AG10803 (cell line): Measurements from ENCODE around the gene IRAG1.

ENCODE experiments used
- DNase-seq: peaks from one replicate; pipeline ENCODE4 v3.0.0; 2010; ENCODE audit warnings: low read depth
- H3K4me3 ChIP-seq: 2 replicates; pipeline ENCODE4 v1.5.1; 2011; ENCODE audit warnings: mild to moderate bottlenecking, low read length, control low read depth
- CTCF ChIP-seq: conservative IDR thresholded peaks from 2 replicates; pipeline ENCODE4 v1.5.1; 2011; ENCODE audit warnings: mild to moderate bottlenecking, low read length, control low read depth, inconsistent platforms

IRAG1 gene

GRCh38 chr11:10651656-10652361 lies 41.7 kb downstream of the IRAG1 start:
- TF ChIP-seq CTCF = no peak
- DNase-seq = no peak
- no peak overlapping the region for H3K4me3 ChIP-seq

GRCh38 chr11:10650630-10651029 lies 42.9 kb downstream of the IRAG1 start:
- no peak for DNase-seq
- no peak overlapping the region for H3K4me3 ChIP-seq
- TF ChIP-seq CTCF = no peak

- DNase-seq = no peak
- no peak for TF ChIP-seq CTCF
- H3K4me3 ChIP-seq = no peak overlapping the region
Observed at GRCh38 chr11:10650166-10650565, 43.4 kb downstream of the IRAG1 start.

- no peak for TF ChIP-seq CTCF
- no peak for DNase-seq
Observed at GRCh38 chr11:10648871-10649270, 44.7 kb downstream of the IRAG1 start.

GRCh38 chr11:10646681-10647355 lies 46.7 kb downstream of the IRAG1 start:
- no peak for DNase-seq
- no peak for TF ChIP-seq CTCF
- no peak overlapping the region for H3K4me3 ChIP-seq

More at GRCh38 chr11:10648871-10649270, 44.7 kb downstream of the IRAG1 start:
- no peak overlapping the region for H3K4me3 ChIP-seq

GRCh38 chr11:10646005-10646404 lies 47.5 kb downstream of the IRAG1 start:
- no peak overlapping the region for H3K4me3 ChIP-seq
- DNase-seq = no peak
- no peak for TF ChIP-seq CTCF
